ENCODE results near the gene PPP1R9A.
"Not testable (repeated sequence)": the region's sequence is repeated elsewhere in the genome, so short reads cannot be mapped to it uniquely, and the experiment has no call there.

Gene PPP1R9A

DNA sequence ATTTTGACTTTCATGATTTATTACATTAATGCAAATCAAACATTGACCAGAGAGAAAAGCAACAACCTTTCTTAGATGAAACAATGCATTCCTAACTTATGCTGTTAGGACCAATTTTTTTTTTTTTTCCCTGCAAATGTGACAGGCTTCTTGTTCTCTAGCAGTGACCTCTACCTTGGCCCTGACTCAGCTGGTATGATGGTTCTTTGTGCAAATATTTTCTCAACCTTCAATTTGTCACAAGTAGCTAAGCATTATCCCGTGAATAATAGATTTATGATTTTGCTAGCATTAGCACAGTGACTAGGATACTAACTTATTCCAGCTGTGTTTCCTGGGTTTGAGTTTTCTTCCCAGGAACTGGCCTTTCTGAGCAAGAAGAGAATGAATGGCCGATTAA, 64.9 kb downstream of the PPP1R9A start:
- in situ Hi-C loops (cut with MboI; ENCODE audit: low sequenced_read_pairs), result no loop called here

GRCh38 chr7:94973844-94974243, 66.5 kb downstream of the PPP1R9A start:
- in situ Hi-C loops (cut with MboI; ENCODE audit: low sequenced_read_pairs), result no loop called here

DNA sequence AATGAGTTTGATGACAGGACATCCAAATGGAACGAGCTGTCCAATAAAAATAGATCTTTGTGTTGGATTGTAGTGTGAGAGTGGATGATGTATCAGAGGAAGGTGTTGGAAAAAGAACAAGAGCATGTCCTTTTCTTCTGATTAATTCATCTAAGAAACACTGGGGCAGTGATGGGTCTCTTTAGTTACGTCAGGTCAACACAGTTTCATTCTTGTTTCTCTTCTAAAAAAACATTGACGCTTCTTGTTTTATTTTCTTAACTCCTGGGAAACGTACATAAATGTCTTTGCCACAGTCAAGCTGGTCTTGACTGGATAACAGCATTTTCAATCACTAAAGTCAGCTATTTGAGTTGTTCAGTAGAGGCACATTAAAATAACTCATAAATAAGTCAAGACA, 67.0 kb downstream of the PPP1R9A start:
- in situ Hi-C loops (cut with MboI; ENCODE audit: low sequenced_read_pairs), result no loop called here

DNA sequence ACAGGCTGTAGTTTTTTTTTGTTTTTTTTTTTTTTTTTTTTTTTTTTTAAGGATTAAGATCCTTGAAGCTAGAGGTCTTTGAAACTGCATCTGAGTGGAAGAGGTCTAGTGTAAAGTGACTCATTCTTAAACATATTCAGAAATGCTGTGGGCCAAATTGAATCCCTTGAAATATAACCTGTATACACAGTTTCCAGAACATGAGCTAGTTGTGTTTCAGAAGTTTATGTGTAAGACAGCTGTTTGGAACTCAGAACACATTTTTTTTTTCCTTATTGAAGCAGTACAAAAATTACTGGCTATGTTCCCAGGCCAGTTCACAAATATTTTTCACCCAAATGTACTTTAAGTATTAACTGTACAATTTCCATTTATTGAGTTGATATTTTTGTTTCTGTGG, 67.9 kb downstream of the PPP1R9A start:
- in situ Hi-C loops (cut with MboI; ENCODE audit: low sequenced_read_pairs), result no loop called here

DNA sequence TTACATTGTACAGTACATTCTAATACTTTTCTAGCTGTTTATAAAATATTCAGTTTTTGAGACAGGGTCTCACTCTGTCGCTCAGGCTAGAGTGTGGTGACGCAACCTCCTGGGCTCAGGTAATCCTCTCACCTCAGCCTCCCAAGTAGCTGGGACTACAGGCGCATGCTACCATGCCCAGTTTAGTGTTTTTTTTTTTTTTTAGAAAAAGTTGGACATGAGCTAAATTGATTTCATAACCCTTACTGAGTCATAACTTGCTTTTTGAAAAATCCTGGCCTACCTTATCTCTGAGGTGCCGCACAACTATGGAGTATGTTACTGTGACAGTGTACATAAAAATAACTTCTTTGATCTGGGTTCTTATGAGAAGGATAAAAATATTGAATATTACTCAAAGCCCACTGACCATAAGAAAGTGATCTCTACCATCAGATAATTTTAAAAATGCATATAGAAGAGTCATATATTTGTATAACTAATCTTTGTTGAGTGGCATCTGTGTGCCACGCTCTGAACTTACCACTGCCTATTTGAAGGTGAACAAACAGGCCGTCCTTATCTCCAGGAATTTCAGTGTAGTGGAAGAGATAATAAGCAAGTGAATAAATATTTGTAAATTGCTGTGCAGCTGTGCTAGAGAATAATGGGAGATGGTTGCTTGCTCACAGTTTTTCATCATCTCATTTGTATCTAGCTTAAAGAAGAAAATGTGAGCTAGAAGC, 73.2 kb downstream of the PPP1R9A start:
- in situ Hi-C loops (cut with MboI; ENCODE audit: low sequenced_read_pairs), result no loop called here

DNA sequence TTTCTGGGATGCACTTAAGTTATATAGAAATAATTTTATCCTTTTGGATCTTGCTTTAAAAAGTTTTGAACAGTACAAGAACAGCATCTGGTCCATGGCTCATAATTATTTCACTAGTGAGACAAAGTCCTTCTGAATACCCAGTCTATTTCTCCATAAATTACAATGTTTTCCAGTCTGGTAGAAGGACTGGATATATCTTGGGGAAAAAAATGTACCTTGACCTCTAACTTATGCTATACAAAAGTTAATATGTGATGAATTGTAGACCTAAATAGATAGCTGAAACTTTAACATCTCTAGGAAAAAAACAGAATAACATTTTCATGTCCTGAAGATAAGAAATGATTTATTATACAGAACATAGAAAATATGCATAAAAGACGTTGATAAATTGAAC, 88.5 kb downstream of the PPP1R9A start:
- in situ Hi-C loops (cut with MboI; ENCODE audit: low sequenced_read_pairs), result no loop called here

DNA sequence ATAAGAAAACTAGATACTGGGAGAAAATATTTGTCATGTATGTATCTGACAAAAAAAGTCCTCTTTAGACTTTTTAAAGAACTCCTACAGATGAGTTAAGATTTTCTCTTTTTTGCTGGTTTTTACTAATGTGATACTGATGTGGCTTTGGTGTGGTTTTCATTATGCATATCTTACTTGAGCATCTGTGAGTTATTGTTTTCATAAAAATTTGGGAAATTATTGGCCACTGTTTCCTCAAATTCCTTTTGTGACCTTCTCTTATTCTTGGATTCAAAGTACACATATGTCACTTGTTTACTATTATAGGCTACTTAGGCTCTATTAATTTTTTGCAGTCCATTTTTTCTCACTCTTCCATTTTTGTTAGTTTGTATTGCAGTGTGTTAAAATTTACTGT, 89.0 kb downstream of the PPP1R9A start:
- in situ Hi-C loops (cut with MboI; ENCODE audit: low sequenced_read_pairs), result no loop called here

DNA sequence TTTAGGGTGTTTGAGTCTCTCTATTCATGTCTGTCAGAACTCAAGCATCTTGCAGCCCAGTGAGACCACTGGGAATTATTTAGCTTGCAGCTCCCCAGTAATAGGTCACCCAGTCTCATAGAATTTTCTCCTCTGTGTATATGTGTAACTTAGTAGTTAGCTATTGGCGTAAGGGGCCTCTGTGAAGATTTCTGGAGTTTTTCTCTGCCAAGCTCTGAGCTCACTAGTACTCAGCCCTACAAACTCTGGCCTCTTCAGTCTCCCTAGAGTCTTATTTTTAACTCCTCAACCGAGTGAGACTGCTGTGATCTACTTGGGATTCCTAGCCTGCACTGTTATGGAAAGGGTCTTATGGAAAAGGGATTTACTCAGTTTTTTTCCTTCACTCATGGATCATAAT, 90.2 kb downstream of the PPP1R9A start:
- in situ Hi-C loops (cut with MboI; ENCODE audit: low sequenced_read_pairs), result no loop called here

DNA sequence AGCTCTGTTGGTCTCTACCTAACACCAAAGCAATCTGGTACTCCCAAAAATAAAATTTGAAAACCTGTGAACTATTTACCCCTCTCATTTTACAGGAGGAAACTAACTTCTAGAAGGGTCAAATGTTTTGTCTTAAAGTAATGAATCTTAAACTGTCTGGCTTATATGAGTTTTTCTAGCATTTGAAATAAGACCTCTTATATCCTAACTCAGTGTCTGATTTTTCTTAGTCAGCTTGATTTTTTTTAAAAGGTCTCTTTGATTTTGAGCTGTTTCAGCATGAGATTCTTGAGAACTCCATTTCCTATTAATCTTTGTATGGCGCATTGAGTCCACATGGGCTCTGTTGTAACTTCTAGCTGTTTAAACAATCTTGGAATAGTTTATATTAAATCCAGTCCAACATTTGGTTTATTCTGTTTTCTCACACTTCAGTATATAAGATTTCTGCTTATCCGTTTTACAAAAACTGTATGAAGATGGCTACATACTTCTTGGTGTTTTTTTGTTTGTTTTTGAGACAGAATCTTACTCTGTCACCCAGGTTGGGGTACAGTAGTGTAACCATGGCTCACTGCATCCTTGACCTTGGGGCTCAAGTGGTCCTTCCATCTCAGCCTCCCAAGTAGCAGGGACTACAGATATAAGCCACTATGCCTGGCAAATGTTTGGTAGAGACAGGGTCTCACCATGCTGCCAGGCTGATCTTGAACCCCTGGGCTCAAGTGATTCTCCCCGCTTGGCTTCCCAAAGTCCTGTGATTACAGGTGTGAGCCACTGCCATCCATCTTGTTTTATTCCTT, 91.1 kb downstream of the PPP1R9A start:
- in situ Hi-C loops (cut with MboI; ENCODE audit: low sequenced_read_pairs), result no loop called here

DNA sequence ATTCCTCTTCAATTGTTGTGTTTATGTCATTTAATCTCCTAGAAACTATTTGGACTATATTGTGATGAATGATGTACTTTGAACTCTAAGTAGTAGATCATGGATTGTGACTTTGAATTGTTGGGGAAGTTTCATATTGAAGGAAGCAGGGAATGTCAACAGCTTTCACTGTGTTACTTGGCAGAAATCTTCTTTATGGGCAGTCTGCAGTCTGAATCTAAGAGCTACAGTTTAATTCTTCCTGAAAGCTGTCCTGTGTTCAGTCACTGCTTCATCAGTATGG, 91.6 kb downstream of the PPP1R9A start:
- in situ Hi-C loops (cut with MboI; ENCODE audit: low sequenced_read_pairs), result no loop called here

- in situ Hi-C loops (cut with MboI; ENCODE audit: low sequenced_read_pairs), result not testable (repeated sequence)
Observed at GRCh38 chr7:94999601-95000000, 92.2 kb downstream of the PPP1R9A start.

DNA sequence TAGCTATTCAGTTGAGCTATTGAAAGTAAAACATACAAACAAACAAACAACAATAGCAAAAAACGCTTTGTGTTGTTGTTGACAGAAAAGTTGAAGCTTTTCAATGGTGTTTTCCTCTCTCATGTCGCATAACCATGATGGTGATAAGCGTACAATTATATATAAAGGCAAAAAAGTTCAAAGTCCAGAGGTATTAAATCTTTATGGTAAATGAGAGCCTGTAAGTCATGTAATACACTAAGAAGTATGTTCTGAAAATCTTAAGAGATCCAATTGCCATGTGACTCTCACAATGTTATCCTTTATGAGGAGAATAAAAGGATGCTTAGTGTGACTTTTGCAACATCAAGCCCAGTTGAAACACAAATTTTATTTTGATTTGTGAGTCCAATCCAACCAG, 93.9 kb downstream of the PPP1R9A start:
- in situ Hi-C loops (cut with MboI; ENCODE audit: low sequenced_read_pairs), result no loop called here

DNA sequence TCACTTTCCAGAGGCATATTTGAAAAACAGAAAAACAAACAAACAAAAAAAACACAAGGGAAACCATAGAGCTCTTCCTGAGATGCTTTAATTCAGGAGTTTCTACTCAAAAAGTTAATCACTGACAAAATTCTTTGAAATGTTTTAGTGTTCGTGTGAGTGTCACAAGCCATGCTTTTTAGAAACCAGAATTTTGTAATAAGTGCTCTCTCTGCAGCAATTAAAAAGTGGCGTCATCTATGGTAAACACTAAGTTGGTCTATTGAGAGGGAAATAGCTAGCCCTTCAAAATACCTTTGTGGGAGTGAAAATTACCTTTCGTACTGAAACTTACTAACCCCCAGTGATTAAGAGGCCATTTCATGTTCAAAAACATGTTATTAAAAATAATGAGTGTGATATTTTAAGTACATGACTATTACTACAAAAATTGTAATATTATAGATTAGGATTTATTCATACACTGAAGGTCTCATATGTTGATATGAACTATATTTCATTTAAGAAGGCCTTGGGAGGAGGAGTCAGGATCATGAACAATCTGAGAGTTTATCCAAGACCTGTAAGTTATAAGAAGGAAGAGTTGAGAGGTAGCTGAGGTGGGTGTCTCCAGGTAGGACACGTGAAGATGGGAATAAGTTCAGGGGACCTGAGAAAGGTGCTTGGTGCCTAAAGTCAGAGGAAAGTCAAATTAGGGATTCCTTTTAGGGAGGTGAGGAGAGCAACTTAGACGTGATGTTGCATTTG, 94.6 kb downstream of the PPP1R9A start:
- in situ Hi-C loops (cut with MboI; ENCODE audit: low sequenced_read_pairs), result no loop called here

DNA sequence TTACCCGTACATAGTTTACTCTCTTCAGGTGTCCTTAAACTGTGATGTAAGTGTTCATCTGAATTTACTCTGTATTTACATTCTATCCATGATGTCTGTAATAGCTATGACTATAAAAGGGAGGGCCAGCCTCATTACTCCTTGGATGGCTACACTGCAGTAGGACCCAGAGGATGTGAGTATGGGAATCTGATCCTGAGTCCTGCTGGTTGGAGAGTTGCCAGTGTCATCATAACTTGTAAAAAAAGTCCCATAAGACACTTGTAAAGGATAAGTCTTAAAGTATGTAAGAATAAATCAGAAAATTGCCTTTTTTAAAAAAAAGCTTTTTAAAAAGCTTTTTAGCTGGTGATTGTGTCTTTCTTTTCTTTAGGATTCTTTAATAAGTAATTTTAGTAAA, 95.4 kb downstream of the PPP1R9A start:
- in situ Hi-C loops (cut with MboI; ENCODE audit: low sequenced_read_pairs), result no loop called here

DNA sequence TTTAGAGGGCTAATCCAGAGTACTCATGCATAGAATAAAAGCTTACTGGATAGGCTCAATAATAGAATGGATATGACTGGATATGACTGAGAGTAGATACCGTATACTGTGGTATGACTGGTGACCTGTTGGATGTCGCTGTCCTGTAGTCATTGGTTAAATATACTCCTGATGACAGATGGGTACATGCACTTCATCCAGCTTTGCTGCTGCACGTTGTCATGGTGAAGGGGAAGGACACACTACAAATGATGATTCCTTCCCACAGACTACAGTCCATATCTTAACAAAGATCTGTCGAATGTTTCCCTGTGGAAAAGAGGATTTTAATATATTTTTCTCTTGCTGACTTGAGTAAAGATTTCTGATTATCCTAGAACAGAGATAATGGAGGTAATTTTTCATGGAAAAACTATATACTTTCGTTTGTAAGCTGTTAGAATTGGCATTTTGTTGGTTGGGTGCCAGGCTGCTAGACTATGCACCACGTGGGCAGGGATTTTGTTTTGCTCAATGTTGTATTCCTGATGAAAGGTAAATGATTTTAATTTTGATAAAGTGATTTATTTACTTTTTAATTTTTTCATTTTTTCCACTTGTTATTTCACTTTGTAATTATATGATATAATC, 97.3 kb downstream of the PPP1R9A start:
- in situ Hi-C loops (cut with MboI; ENCODE audit: low sequenced_read_pairs), result no loop called here

DNA sequence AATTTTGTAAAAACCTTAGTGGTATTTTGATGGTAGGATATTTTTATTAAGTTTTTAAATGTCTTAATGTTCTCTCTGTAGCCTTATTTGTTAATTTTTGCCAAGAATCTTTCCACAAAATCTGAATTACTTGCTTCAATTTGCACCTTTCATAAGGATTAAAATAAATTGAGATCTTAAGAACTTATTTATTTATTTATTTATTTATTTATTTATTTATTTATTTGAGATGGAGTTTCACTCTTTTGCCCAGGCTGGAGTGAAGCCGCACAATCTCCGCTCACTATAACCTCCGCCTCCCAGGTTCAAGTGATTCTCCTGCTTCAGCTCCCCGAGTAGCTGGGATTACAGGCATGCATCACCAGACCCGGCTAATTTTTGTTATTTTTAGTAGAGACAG, 98.6 kb downstream of the PPP1R9A start:
- in situ Hi-C loops (cut with MboI; ENCODE audit: low sequenced_read_pairs), result no loop called here

GRCh38 chr7:95008773-95009172, 101.4 kb downstream of the PPP1R9A start:
- in situ Hi-C loops (cut with MboI; ENCODE audit: low sequenced_read_pairs), result not testable (repeated sequence)

DNA sequence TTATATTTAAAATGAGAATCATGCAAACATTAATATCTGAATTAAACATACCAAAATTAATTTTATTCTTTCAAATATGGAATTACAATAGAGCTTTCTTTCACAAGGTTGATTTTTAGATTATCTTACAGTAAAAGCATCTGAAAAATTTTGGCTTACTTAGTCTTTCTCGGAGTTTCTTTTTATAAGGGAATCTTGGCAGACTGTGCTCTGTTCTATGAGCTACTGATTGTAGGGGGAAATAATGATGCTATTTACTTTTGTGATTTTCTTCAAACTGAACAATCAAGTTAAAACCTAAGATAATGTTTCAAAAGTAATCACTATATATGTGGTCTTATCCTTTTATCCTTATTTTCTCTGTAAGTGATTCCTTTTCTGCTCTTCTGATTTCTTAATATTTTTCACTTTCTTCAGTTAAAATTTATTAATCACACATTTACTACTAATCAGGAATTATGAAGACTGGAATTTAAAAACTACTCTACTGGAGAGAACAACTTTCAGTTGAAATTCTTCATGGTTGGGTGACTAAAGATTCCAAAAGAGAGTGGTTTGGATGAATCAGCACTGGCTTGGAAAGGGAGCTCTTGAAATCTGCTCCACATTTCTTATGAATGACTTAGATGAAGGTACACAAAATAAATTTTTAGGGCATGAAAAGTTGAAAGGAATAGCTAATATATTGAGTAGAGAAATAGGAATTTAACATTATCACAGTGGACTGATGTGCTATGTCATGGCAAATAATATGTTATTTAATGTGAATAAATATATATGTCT, 103.9 kb downstream of the PPP1R9A start:
- in situ Hi-C loops (cut with MboI; ENCODE audit: low sequenced_read_pairs), result no loop called here

DNA sequence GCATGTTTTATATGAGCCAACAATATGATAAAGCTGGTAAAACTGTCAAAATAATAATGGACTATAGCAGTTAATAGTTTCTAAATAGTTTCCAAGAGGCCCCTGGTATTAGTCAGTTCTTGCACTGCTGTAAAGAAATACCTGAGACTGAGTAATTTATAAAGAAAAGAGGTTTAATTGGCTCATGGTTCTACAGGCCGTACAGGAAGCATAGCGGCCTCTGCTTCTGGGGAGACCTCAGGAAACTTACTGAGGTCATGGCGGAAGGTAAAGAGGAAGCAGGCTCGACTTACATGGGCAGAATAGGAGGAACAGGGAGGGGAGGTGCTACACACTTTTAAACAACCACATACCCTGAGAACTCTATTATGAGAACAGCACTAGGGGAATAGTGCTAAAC, 104.6 kb downstream of the PPP1R9A start:
- in situ Hi-C loops (cut with MboI; ENCODE audit: low sequenced_read_pairs), result no loop called here

GRCh38 chr7:95018021-95018420, 110.6 kb downstream of the PPP1R9A start:
- in situ Hi-C loops (cut with MboI; ENCODE audit: low sequenced_read_pairs), result no loop called here

- in situ Hi-C loops (cut with MboI; ENCODE audit: low sequenced_read_pairs), result no loop called here
Observed at GRCh38 chr7:95026018-95026417, 118.6 kb downstream of the PPP1R9A start.
